A673 (cell line): ENCODE measurements around the gene CHKA. TPM values are rescaled to one million over a fixed set of nuclear protein-coding genes. Genes with fewer than 3 reads are reported as not detected.

Experiments
- BruUV-seq: library from RNA; stranded (reverse); fragments of 400-500 nt; replicated peaks from 2 replicates; lab custom pipeline; 2021; lab: Mats Ljungman, UMichigan
- CTCF ChIA-PET: fragments of 300-600 bp; sonication (Branson Sonifier 250); formaldehyde crosslinking; loops from one replicate; lab custom pipeline; 2022; ENCODE audit warnings: antibody characterized with exemption; lab: Charles Lee
- POLR2A ChIA-PET: fragments of 300-600 bp; sonication (Branson Sonifier 250); formaldehyde crosslinking; loops from one replicate; lab custom pipeline; 2022; ENCODE audit warnings: antibody characterized with exemption; ENCODE audit not compliant: low non-redundant PET; lab: Charles Lee
- DNase-seq: peaks from one replicate; pipeline ENCODE4 v3.0.0-alpha.2; 2015; ENCODE audit warnings: low spot score
- H3K27ac ChIP-seq: fragments of 200-600 bp; sonication (generic); 2 replicates; pipeline ENCODE4 v1.5.1; 2016; ENCODE audit warnings: mixed run types, low read depth, mild to moderate bottlenecking, mixed read lengths, antibody characterized with exemption, low read length; ENCODE audit not compliant: poor library complexity, severe bottlenecking
- H3K27me3 ChIP-seq: fragments of 200-600 bp; sonication (generic); replicated peaks from 2 replicates; pipeline ENCODE4 v1.6.1; 2017; ENCODE audit warnings: mixed run types, low read depth, mild to moderate bottlenecking, mixed read lengths, antibody characterized with exemption, low read length; ENCODE audit not compliant: insufficient read depth, poor library complexity
- H3K36me3 ChIP-seq: fragments of 200-600 bp; sonication (generic); 2 replicates; pipeline ENCODE4 v1.6.1; 2016; ENCODE audit warnings: mixed run types, mild to moderate bottlenecking, mixed read lengths, antibody characterized with exemption, low read length; ENCODE audit not compliant: insufficient read depth, poor library complexity, severe bottlenecking
- H3K4me1 ChIP-seq: fragments of 200-600 bp; sonication (generic); 2 replicates; pipeline ENCODE4 v1.6.1; 2017; ENCODE audit warnings: mixed run types, mild to moderate bottlenecking, mixed read lengths, antibody characterized with exemption, low read length; ENCODE audit not compliant: insufficient read depth, poor library complexity, severe bottlenecking
- H3K4me3 ChIP-seq: fragments of 200-600 bp; sonication (generic); 2 replicates; pipeline ENCODE4 v1.5.1; 2016; ENCODE audit warnings: low read depth, mixed run types, mild to moderate bottlenecking, mixed read lengths, low read length; ENCODE audit not compliant: poor library complexity, severe bottlenecking
- H3K9me3 ChIP-seq: fragments of 200-600 bp; sonication (generic); 2 replicates; pipeline ENCODE4 v1.6.1; 2016; ENCODE audit warnings: mixed run types, low read depth, mild to moderate bottlenecking, mixed read lengths, antibody characterized with exemption, low read length; ENCODE audit not compliant: poor library complexity, severe bottlenecking
- EZH2 ChIP-seq: fragments of 200-600 bp; sonication (generic); IDR thresholded peaks from 2 replicates; pipeline ENCODE4 v1.6.1; 2017; ENCODE audit warnings: borderline replicate concordance, low read depth, mild to moderate bottlenecking, mixed read lengths, antibody characterized with exemption, low read length; ENCODE audit not compliant: poor library complexity, severe bottlenecking
- intact Hi-C: fragments of 100-400 bp; cut with micrococcal nuclease; formaldehyde crosslinking; loops from one replicate; pipeline ENCODE4 v1.10.0; 2022; ENCODE audit not compliant: unreplicated experiment
- total RNA-seq: library from RNA; stranded (reverse); gene quantifications from 2 replicates; pipeline ENCODE4 v1.2.3, GENCODE V29; 2021
- TF ChIP-seq, protein P1 (sequence below): fragments of 300-800, 200-600 bp; sonication (generic); conservative IDR thresholded peaks from 2 replicates; pipeline ENCODE4 v1.5.1; 2017; ENCODE audit warnings: low read depth, mild to moderate bottlenecking, antibody characterized with exemption, low read length, moderate library complexity, mixed read lengths

The CHKA gene
- total RNA-seq, 1 experiment from 2014 or later, result 37.5 TPM

DNA sequence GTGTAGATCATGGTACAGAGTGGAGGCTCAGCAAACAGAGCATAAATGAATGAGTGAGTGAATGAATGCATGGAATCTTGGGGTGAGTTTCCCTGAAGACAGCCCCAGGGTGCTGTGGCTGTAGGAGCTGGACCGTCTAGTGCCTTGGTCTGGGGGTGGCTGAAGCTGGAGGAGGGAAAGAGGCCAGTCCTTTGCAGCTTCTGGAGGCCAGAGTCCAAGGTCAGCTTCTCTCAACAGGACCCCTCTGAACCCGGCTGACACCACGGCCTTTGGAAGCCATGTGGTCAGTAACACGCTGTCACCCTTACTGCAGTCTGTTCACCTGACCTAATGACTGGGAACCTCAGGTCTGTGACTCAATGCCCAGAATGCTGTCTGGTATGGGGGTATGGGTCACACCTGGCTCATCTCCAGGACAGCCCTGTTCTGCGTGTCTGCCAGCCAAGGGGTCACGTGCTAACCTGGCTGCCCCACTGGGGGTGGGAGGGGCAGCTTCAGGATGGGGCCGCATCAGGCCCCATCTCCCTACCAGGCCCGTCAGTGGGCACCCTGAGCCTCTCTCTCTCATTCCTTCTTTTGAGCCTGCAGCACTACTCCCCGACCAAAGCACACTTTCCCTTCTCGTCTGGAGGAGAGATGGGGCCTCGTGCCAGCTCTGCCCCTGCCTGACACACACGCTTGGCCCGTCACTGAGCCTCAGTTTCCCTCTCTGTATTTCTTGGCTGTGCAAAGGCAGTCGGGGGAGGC is 24.1 kb upstream of the CHKA start:
- POLR2A ChIA-PET, result no interaction called here
- H3K27me3 ChIP-seq, result no peaks in the 10 kb centered on the region
- no peak for DNase-seq
- no TSS peak for BruUV-seq
- intact Hi-C loops, result no loop called here
- no peak overlapping the region for H3K27ac ChIP-seq
- H3K36me3 ChIP-seq, result no peaks in the 10 kb centered on the region
- no peaks in the 10 kb centered on the region for H3K9me3 ChIP-seq
- CTCF ChIA-PET, result no interaction called here
- H3K4me3 ChIP-seq, result no peak overlapping the region
- TF ChIP-seq, protein P1, sequence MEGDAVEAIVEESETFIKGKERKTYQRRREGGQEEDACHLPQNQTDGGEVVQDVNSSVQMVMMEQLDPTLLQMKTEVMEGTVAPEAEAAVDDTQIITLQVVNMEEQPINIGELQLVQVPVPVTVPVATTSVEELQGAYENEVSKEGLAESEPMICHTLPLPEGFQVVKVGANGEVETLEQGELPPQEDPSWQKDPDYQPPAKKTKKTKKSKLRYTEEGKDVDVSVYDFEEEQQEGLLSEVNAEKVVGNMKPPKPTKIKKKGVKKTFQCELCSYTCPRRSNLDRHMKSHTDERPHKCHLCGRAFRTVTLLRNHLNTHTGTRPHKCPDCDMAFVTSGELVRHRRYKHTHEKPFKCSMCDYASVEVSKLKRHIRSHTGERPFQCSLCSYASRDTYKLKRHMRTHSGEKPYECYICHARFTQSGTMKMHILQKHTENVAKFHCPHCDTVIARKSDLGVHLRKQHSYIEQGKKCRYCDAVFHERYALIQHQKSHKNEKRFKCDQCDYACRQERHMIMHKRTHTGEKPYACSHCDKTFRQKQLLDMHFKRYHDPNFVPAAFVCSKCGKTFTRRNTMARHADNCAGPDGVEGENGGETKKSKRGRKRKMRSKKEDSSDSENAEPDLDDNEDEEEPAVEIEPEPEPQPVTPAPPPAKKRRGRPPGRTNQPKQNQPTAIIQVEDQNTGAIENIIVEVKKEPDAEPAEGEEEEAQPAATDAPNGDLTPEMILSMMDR, result no peak
- TF ChIP-seq EZH2, result no peak
- H3K4me1 ChIP-seq, result no peaks in the 10 kb centered on the region

DNA sequence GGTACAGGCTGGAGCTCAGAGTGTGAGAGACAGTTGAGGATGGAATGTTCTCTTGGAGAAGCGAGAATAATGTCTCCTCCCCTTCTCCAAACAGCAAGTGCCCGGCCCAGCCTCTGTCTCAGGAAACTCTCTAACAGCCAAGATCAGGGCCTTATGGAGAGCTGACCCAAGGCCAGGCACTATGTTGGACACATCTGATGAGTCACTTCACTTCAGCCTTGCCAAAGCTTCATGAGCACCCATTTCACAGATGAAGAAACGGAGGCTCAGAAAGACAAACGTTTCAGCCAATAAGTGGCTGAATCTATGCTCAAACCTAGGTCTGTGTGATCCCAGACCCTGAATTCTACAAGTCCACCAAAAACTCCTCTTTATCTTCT is 22.1 kb upstream of the CHKA start:
- Histone ChIP-seq H3K4me1 (no peaks in the 10 kb centered on the region), H3K4me3 (no peak overlapping the region), H3K9me3 (no peaks in the 10 kb centered on the region), H3K36me3 (no peaks in the 10 kb centered on the region), H3K27ac (no peak overlapping the region), H3K27me3 (no peaks in the 10 kb centered on the region)
- intact Hi-C loops, result no loop called here
- ChIA-PET CTCF (no interaction called here), POLR2A (no interaction called here)
- TF ChIP-seq, protein P1, result no peak
- no peak for TF ChIP-seq EZH2
- DNase-seq, result no peak
- BruUV-seq, result no TSS peak

DNA sequence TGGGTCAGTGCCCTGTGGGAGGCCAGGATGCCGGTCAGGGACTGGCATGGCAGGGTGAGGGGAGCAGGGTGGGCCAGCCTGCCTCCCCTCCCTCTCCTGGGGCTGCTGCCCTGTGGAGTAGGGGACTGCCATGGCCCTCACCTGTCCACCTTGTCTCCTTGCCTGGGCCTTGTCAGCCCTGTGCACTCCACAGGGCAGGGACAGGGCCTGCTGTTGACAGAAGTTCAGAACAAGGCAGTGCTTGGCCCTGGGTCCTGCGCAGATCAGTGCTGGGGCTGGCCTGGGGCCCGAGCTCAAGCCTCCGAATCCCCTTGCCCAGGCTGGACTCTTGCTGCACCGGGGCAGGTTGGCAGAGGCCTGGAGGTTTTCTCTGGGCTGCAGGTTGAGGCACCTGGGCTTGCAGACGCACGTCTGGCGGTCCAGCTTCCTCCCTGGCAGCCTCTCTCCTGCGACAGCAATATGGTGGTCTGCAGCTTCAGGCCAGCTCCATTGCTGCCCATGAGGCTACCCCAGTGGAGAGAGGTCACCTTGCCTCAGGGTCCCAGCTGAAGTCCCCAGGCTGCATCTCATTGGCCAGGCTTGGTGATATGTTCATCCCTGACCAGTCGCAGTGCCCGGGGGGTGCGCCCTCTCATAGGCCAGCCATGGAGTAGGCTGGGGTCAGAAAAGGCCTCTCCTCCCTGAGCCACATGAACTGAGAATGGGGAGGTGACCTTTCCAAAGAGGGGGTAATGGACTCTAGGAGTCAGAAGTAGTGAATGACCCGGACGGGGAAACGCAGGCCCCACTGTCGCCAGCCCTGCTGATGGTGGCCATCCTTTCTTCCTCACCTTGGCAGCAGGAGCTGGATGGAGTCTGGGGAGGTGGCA is 21.5 kb upstream of the CHKA start:
- intact Hi-C loops, result no loop called here
- POLR2A ChIA-PET, result no interaction called here

More for the DNA sequence above, 21.5 kb upstream of the CHKA start:
- Histone ChIP-seq H3K27ac (no peak overlapping the region), H3K27me3 (no peaks in the 10 kb centered on the region), H3K4me3 (no peak overlapping the region), H3K9me3 (no peaks in the 10 kb centered on the region), H3K36me3 (no peaks in the 10 kb centered on the region), H3K4me1 (no peaks in the 10 kb centered on the region)
- TF ChIP-seq, protein P1, result no peak
- no peak for TF ChIP-seq EZH2
- BruUV-seq, result no TSS peak
- CTCF ChIA-PET, result interaction anchor here (0.6 kb wide), 1 partner anchor 1591 kb away, joined by 5 read pairs; no protein-coding TSS in a partner anchor
- DNase-seq, result no peak
